ENCODE measurements around the gene C16orf46. TPM values are rescaled to one million over a fixed set of nuclear protein-coding genes. Genes with fewer than 3 reads are reported as not detected.
A peak's percentile ranks its signal among the peaks of the same experiment; 100 is the strongest.

The C16orf46 gene
- polyA plus RNA-seq, 1 donor from 2014 or later: 8.7 TPM

- Histone ChIP-seq H2AFZ (ENCODE audit: low read depth, low read length) (no peak overlapping the region), H3K4me2 (ENCODE audit: low read length) (peak overlapping the region; percentile 5), H3F3A (ENCODE audit: insufficient read depth, low read length, poor library complexity, severe bottlenecking) (no peaks in the 10 kb centered on the region), H3K79me2 (replicated peaks; ENCODE audit: insufficient read depth, low read length) (peaks cover 5% of the 10 kb centered on the region), H3K9me3 (ENCODE audit: low read length) (no peaks in the 10 kb centered on the region), H3K9ac (ENCODE audit: low read length) (no peak overlapping the region), H4K20me1 (ENCODE audit: insufficient read depth) (no peaks in the 10 kb centered on the region), H3K4me3 (ENCODE audit: low read length) (peak overlapping the region; percentile 96), H3K9me2 (ENCODE audit: insufficient read depth, low read length) (no peaks in the 10 kb centered on the region), H3K36me3 (ENCODE audit: insufficient read depth, low read length) (no peaks in the 10 kb centered on the region), H3K27me3 (ENCODE audit: insufficient read depth, low read depth, low read length) (no peaks in the 10 kb centered on the region), H3K27ac (ENCODE audit: low read length) (no peak overlapping the region)
- TF ChIP-seq RAD21 (conservative IDR thresholded peaks at IDR 0.05): no peak
- TF ChIP-seq TAF1 (IDR thresholded peaks at IDR 0.05; ENCODE audit: low read depth): no peak
- no peak for TF ChIP-seq REST (IDR thresholded peaks at IDR 0.05; ENCODE audit: borderline replicate concordance)
- TF ChIP-seq SMC3 (conservative IDR thresholded peaks at IDR 0.05; ENCODE audit: poor library complexity): no peak
- TF ChIP-seq POLR2AphosphoS5 (IDR thresholded peaks at IDR 0.05): no peak
- no peak for TF ChIP-seq MXI1 (conservative IDR thresholded peaks at IDR 0.05; ENCODE audit: poor library complexity, severe bottlenecking)
- TF ChIP-seq CTCF (IDR thresholded peaks at IDR 0.05; ENCODE audit: poor library complexity, severe bottlenecking): no peak
These were observed 17.8 kb upstream of the C16orf46 start for GRCh38 chr16:81094771-81095251.

- H3K36me3 ChIP-seq (ENCODE audit: insufficient read depth, low read length): no peaks in the 10 kb centered on the region
- no peak overlapping the region for H3K4me2 ChIP-seq (ENCODE audit: low read length)
These were observed 11.8 kb upstream of the C16orf46 start for GRCh38 chr16:81088836-81089235.

More at GRCh38 chr16:81088836-81089235, 11.8 kb upstream of the C16orf46 start:
- no peak for TF ChIP-seq REST (IDR thresholded peaks at IDR 0.05; ENCODE audit: borderline replicate concordance)
- no peak for TF ChIP-seq EZH2 (IDR thresholded peaks at IDR 0.05; ENCODE audit: borderline replicate concordance, insufficient read depth, low read length, poor library complexity, severe bottlenecking)
- TF ChIP-seq POLR2AphosphoS5 (IDR thresholded peaks at IDR 0.05): no peak
- no peak for TF ChIP-seq MXI1 (conservative IDR thresholded peaks at IDR 0.05; ENCODE audit: poor library complexity, severe bottlenecking)
- TF ChIP-seq CTCF (IDR thresholded peaks at IDR 0.05; ENCODE audit: poor library complexity, severe bottlenecking): no peak
- TF ChIP-seq RAD21 (conservative IDR thresholded peaks at IDR 0.05): no peak
- no peak for TF ChIP-seq EP300 (conservative IDR thresholded peaks at IDR 0.05; ENCODE audit: poor library complexity, severe bottlenecking)
- TF ChIP-seq SMC3 (conservative IDR thresholded peaks at IDR 0.05; ENCODE audit: poor library complexity): no peak
- no peak for TF ChIP-seq TAF1 (IDR thresholded peaks at IDR 0.05; ENCODE audit: low read depth)
- no peaks in the 10 kb centered on the region for H3K27me3 ChIP-seq (ENCODE audit: insufficient read depth, low read depth, low read length)
- H3K9ac ChIP-seq (ENCODE audit: low read length): no peak overlapping the region
- no peaks in the 10 kb centered on the region for H4K20me1 ChIP-seq (ENCODE audit: insufficient read depth)
- H3K9me3 ChIP-seq (ENCODE audit: low read length): no peaks in the 10 kb centered on the region
- H3K4me3 ChIP-seq (ENCODE audit: low read length): no peak overlapping the region
- no peak overlapping the region for H2AFZ ChIP-seq (ENCODE audit: low read depth, low read length)
- no peaks in the 10 kb centered on the region for H3F3A ChIP-seq (ENCODE audit: insufficient read depth, low read length, poor library complexity, severe bottlenecking)
- no peak overlapping the region for H3K27ac ChIP-seq (ENCODE audit: low read length)
- H3K79me2 ChIP-seq (replicated peaks; ENCODE audit: insufficient read depth, low read length): peaks cover 5% of the 10 kb centered on the region
- H3K9me2 ChIP-seq (ENCODE audit: insufficient read depth, low read length): no peaks in the 10 kb centered on the region

Measured in neural cell (in vitro differentiated cells).